Endothelial cell of umbilical vein (primary cell): ENCODE results near the gene DUSP15. TPM values are rescaled to one million over a fixed set of nuclear protein-coding genes. Genes with fewer than 3 reads are reported as not detected.
"Not testable (repeated sequence)": the region's sequence is repeated elsewhere in the genome, so short reads cannot be mapped to it uniquely, and the experiment has no call there.

Experiments used
- BruUV-seq: library from RNA; stranded (reverse); fragments of 400-500 nt; replicated peaks from 2 replicates; lab custom pipeline; 2021; lab: Mats Ljungman, UMichigan
- CTCF ChIA-PET: fragments of 300-600, 350-600 bp; sonication (Branson Sonifier 250); formaldehyde crosslinking; loops from one replicate; lab custom pipeline; 2021; ENCODE audit warnings: antibody characterized with exemption, inconsistent platforms; lab: Charles Lee
- POLR2A ChIA-PET: fragments of 300-600, 350-600 bp; sonication (Branson Sonifier 250); formaldehyde crosslinking; loops from one replicate; lab custom pipeline; 2021; ENCODE audit warnings: antibody characterized with exemption, inconsistent platforms; lab: Charles Lee
- DNase-seq: peaks from one replicate; pipeline ENCODE4 v3.0.0-alpha.2; 2011; ENCODE audit warnings: low read depth, low spot score
- FAIRE-seq: peaks from 2 replicates; lab custom pipeline; 2011; peaks lifted over from hg19 to GRCh38; lab: Jason Lieb, UNC
- H2AFZ ChIP-seq: 2 replicates; pipeline ENCODE4 v1.6.0; 2012; ENCODE audit warnings: low read depth, low read length, control low read depth, inconsistent platforms
- H3K27ac ChIP-seq: 2 replicates; pipeline ENCODE4 v1.5.1; 2011; ENCODE audit warnings: low read depth, mild to moderate bottlenecking, control low read depth, low read length, moderate library complexity; ENCODE audit not compliant: insufficient read depth
- H3K27me3 ChIP-seq, 2 experiments: 2 replicates each; pipeline versions ENCODE4 v1.6.0 to v1.6.1; 2011; ENCODE audit warnings: low read length in 2 of 2, mixed read lengths in 1 of 2; ENCODE audit not compliant: control insufficient read depth in 2 of 2, insufficient read depth in 2 of 2
- H3K36me3 ChIP-seq, 2 experiments: 2 replicates in 1 of 2; 3 replicates in 1 of 2; pipeline ENCODE4 v1.5.1; 2011; ENCODE audit warnings: low read length in 2 of 2, mild to moderate bottlenecking in 1 of 2, moderate library complexity in 1 of 2; ENCODE audit not compliant: control insufficient read depth in 2 of 2, insufficient read depth in 2 of 2; ENCODE audit errors: extremely low read depth in 1 of 2
- H3K4me1 ChIP-seq: 3 replicates; pipeline ENCODE4 v1.5.1; 2011; ENCODE audit warnings: mild to moderate bottlenecking, low read length; ENCODE audit not compliant: control insufficient read depth, insufficient read depth; ENCODE audit errors: extremely low read depth
- H3K4me2 ChIP-seq: 2 replicates; pipeline ENCODE4 v1.6.1; 2011; ENCODE audit warnings: low read length, control low read depth, mixed read lengths; ENCODE audit not compliant: insufficient read depth
- H3K4me3 ChIP-seq, 3 experiments: fragments of 200-600 bp in 1 of 3; sonication (generic), shearing (Covaris generic) in 1 of 3; replicated peaks in 1 of 3; 2 replicates each; pipeline ENCODE4 v1.5.1; 2011 to 2016; ENCODE audit warnings: control low read depth in 3 of 3, low read length in 3 of 3, mild to moderate bottlenecking in 2 of 3, inconsistent platforms in 1 of 3, low read depth in 1 of 3, moderate library complexity in 1 of 3; ENCODE audit not compliant: insufficient read depth in 1 of 3
- H3K79me2 ChIP-seq: 2 replicates; pipeline ENCODE4 v1.6.0; 2012; ENCODE audit warnings: low read length, inconsistent platforms; ENCODE audit not compliant: control insufficient read depth, insufficient read depth
- H3K9ac ChIP-seq: replicated peaks from 2 replicates; pipeline ENCODE3; 2011; ENCODE audit warnings: low read length, control low read depth; ENCODE audit not compliant: insufficient read depth; ENCODE audit errors: extremely low read depth
- H3K9me1 ChIP-seq: replicated peaks from 3 replicates; pipeline ENCODE4 v1.6.0; 2011; ENCODE audit warnings: mild to moderate bottlenecking, low read length; ENCODE audit not compliant: control insufficient read depth, insufficient read depth; ENCODE audit errors: extremely low read depth
- H3K9me3 ChIP-seq: replicated peaks from 2 replicates; pipeline ENCODE4 v1.5.1; 2012; ENCODE audit warnings: low read length, inconsistent platforms; ENCODE audit not compliant: control insufficient read depth, insufficient read depth
- H4K20me1 ChIP-seq: replicated peaks from 2 replicates; pipeline ENCODE3; 2011; ENCODE audit warnings: mild to moderate bottlenecking, low read length; ENCODE audit not compliant: control insufficient read depth, insufficient read depth; ENCODE audit errors: extremely low read depth
- CTCF ChIP-seq, 2 donors: IDR thresholded peaks; 1 replicate in 1 of 2; 2 replicates in 1 of 2; pipeline ENCODE4 v1.5.1; 2011; ENCODE audit warnings: low read length in 2 of 2, mild to moderate bottlenecking in 2 of 2, moderate library complexity in 2 of 2, control low read depth in 1 of 2, inconsistent platforms in 1 of 2, low read depth in 1 of 2; ENCODE audit not compliant: insufficient read depth in 1 of 2; ENCODE audit errors: extremely low read depth in 1 of 2
- EZH2 ChIP-seq: IDR thresholded peaks from 2 replicates; pipeline ENCODE4 v1.6.1; 2012; ENCODE audit warnings: borderline replicate concordance, low read depth, mild to moderate bottlenecking, moderate library complexity, low read length, inconsistent platforms; ENCODE audit not compliant: severe bottlenecking
- FOS ChIP-seq: IDR thresholded peaks from 2 replicates; pipeline ENCODE4 v1.6.1; 2011; ENCODE audit warnings: mild to moderate bottlenecking, low read length, moderate library complexity, borderline replicate concordance; ENCODE audit not compliant: insufficient read depth
- GATA2 ChIP-seq: IDR thresholded peaks from 2 replicates; pipeline ENCODE4 v1.7.0; 2011; ENCODE audit warnings: low read depth, mild to moderate bottlenecking, moderate library complexity, mixed read lengths, low read length; ENCODE audit not compliant: insufficient read length, insufficient read depth
- JUN ChIP-seq: IDR thresholded peaks from 2 replicates; pipeline ENCODE4 v1.6.1; 2011; ENCODE audit warnings: borderline replicate concordance, low read depth; ENCODE audit not compliant: insufficient read length, insufficient read depth
- MAX ChIP-seq: IDR thresholded peaks from 2 replicates; pipeline ENCODE4 v1.6.1; 2011; ENCODE audit not compliant: insufficient read depth, insufficient read length
- MYC ChIP-seq: IDR thresholded peaks from one replicate; pipeline ENCODE4 v1.6.1; 2011; ENCODE audit warnings: mild to moderate bottlenecking, low read depth, low read length
- POLR2A ChIP-seq: IDR thresholded peaks from 2 replicates; pipeline ENCODE4 v1.6.1; 2012; ENCODE audit warnings: low read depth, mild to moderate bottlenecking, control low read depth, low read length
- POLR2AphosphoS5 ChIP-seq: IDR thresholded peaks from 2 replicates; pipeline ENCODE4 v1.6.1; 2012; ENCODE audit warnings: low read depth, mild to moderate bottlenecking, control low read depth, low read length, moderate library complexity; ENCODE audit not compliant: insufficient read depth
- dilution Hi-C: fragments of 300-500 bp; cut with MboI; formaldehyde crosslinking; loops from one replicate; pipeline ENCODE4 v1.15.0; 2019; ENCODE audit warnings: low sequenced_read_pairs; ENCODE audit not compliant: extremely low pct_ligation_motif_present
- intact Hi-C: fragments of 100-400 bp; cut with micrococcal nuclease; formaldehyde crosslinking; loops from one replicate; pipeline ENCODE4 v1.10.0; 2022
- polyA plus RNA-seq, 4 experiments: library from polyadenylated mRNA; depleted of rRNA in 3 of 4; stranded (reverse) in 3 of 4; unstranded in 1 of 4; fragments of >200 nt; gene quantifications; 2 replicates each; pipeline versions ENCODE4 v1.2.1 to v1.2.3, GENCODE V29; 2011 to 2012; ENCODE audit warnings: missing spikeins in 1 of 4
- total RNA-seq: library from RNA; stranded (reverse); gene quantifications from 2 replicates; pipeline ENCODE4 v1.2.3, GENCODE V29; 2021

The DUSP15 gene
- total and polyA plus RNA-seq, 2 donors (not counting 3 experiments of a cell fraction or from before 2014, with no cell fraction given): 0.33 TPM; not detected in 1

DNA sequence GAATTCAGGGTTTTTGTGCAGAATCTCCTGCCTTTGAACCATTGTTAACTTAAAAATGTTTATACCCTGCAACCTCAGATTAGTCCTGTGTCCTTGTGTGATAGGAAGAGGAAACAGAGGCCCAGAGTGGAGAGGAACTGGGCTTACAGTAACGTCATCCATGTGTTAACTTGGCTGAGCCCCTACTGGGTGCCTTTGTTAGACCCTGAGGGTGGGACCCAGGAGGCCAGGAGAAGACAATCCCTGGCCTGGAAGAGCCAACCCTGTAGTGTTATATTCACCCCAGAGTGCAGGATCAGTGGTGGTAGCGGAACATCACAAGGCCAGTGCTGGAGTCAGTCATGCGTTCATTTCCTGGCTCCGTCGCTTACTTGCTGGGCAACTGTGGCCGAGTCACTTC is 40.6 kb downstream of the DUSP15 start:
- ChIA-PET CTCF (interaction anchor here (0.6 to 25.3 kb wide), 2 partner anchors 21 to 122 kb away, joined by 4 to 619 read pairs; partner anchors contain the start of genes FOXS1 and PDRG1), POLR2A (no interaction called here)
- peaks cover 11% of the 10 kb centered on the region for H3K4me1 ChIP-seq
- no peaks in the 10 kb centered on the region for H3K9me3 ChIP-seq
- no TSS peak for BruUV-seq
- DNase-seq: peak; percentile 11
- H2AFZ ChIP-seq: peak overlapping the region; percentile 40
- no peak for FAIRE-seq
- H3K36me3 ChIP-seq: no peaks in the 10 kb centered on the region
- no peaks in the 10 kb centered on the region for H3K9me1 ChIP-seq
- no peaks in the 10 kb centered on the region for H4K20me1 ChIP-seq
- H3K27me3 ChIP-seq: no peaks in the 10 kb centered on the region
- intact Hi-C loops (no loop called here), dilution Hi-C loops (no loop called here)
- H3K27ac ChIP-seq: no peak overlapping the region
- H3K79me2 ChIP-seq: no peaks in the 10 kb centered on the region
- H3K9ac ChIP-seq: no peak overlapping the region
- H3K4me2 ChIP-seq: no peak overlapping the region
- H3K4me3 ChIP-seq: no peak overlapping the region
- TF ChIP-seq POLR2A: no peak
- no peak for TF ChIP-seq GATA2
- TF ChIP-seq CTCF (IDR thresholded peaks at IDR 0.05; ENCODE audit: extremely low read depth in 1 of 2, insufficient read depth in 1 of 2, low read depth in 1 of 2, low read length in 2 of 2): no peak
- TF ChIP-seq MYC: no peak
- TF ChIP-seq JUN: no peak
- no peak for TF ChIP-seq FOS
- TF ChIP-seq MAX: no peak
- TF ChIP-seq POLR2AphosphoS5: no peak
- no peak for TF ChIP-seq EZH2

GRCh38 chr20:31828016-31828415 is 42.3 kb downstream of the DUSP15 start:
- dilution Hi-C loops, H3K4me2 ChIP-seq, H3K27ac ChIP-seq, intact Hi-C loops, BruUV-seq, H3K79me2 ChIP-seq, POLR2A ChIA-PET, H3K36me3 ChIP-seq, H4K20me1 ChIP-seq, FAIRE-seq, H3K27me3 ChIP-seq, DNase-seq, H3K9me3 ChIP-seq, H3K4me3 ChIP-seq, H2AFZ ChIP-seq, H3K9me1 ChIP-seq, H3K9ac ChIP-seq: not testable (repeated sequence)
- peaks cover 29% of the 10 kb centered on the region for H3K4me1 ChIP-seq
- CTCF ChIA-PET: interaction anchor here (25.3 kb wide), 1 partner anchor 22 kb away, joined by 619 read pairs; the partner anchor contains the start of gene FOXS1
